ENCODE measurements around the gene DGUOK.
"Not testable (repeated sequence)": the region's sequence is repeated elsewhere in the genome, so short reads cannot be mapped to it uniquely, and the experiment has no call there.

DNA sequence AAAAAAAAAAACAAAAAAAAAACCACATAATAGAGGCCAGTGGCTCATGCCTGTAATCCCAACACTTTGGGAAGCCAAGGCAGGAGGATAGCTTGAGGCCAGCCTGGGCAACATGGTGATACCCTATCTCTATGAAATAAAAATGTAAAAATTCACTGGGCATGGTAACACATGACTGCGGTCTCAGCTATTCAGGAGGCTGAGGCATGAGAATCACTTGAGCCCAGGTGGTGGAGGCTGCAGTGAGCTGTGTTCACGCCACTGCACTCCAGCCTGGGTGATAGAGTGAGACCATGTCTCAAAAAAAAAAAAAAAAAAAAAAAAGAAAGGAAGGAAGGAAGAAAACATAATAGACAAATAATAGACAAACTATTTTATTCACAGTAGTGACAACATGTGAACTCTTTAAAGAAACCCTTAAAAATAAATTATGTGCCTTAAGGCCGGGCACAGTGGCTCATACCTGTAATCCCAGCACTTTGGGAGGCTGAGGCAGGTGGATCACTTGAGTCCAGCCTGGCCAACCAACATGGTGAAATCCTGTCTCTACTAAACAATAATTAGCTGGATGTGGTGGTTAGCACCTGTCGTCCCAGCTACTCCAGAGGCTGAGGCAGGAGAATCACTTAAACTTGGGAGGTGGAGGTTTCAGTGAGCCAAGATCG is 22.6 kb upstream of the DGUOK start:
- TF ChIP-seq, protein P1, sequence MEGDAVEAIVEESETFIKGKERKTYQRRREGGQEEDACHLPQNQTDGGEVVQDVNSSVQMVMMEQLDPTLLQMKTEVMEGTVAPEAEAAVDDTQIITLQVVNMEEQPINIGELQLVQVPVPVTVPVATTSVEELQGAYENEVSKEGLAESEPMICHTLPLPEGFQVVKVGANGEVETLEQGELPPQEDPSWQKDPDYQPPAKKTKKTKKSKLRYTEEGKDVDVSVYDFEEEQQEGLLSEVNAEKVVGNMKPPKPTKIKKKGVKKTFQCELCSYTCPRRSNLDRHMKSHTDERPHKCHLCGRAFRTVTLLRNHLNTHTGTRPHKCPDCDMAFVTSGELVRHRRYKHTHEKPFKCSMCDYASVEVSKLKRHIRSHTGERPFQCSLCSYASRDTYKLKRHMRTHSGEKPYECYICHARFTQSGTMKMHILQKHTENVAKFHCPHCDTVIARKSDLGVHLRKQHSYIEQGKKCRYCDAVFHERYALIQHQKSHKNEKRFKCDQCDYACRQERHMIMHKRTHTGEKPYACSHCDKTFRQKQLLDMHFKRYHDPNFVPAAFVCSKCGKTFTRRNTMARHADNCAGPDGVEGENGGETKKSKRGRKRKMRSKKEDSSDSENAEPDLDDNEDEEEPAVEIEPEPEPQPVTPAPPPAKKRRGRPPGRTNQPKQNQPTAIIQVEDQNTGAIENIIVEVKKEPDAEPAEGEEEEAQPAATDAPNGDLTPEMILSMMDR (IDR thresholded peaks at IDR 0.05 in 2 of 3, conservative IDR thresholded peaks at IDR 0.05 in 1 of 3; ENCODE audit: borderline replicate concordance in 1 of 3, insufficient read depth in 1 of 3, low read depth in 2 of 3, low read length in 2 of 3): not testable (repeated sequence)
- not testable (repeated sequence) for TF ChIP-seq POLR2A (IDR thresholded peaks at IDR 0.05; ENCODE audit: borderline replicate concordance, extremely low read depth, insufficient read depth, insufficient read length); SP1 (IDR thresholded peaks at IDR 0.05; ENCODE audit: low read depth); YY1 (IDR thresholded peaks at IDR 0.05; ENCODE audit: extremely low read depth, insufficient replicate concordance, low read depth, low read length); SRF (IDR thresholded peaks at IDR 0.05; ENCODE audit: low read depth); ZNF274 (IDR thresholded peaks at IDR 0.05; ENCODE audit: low read depth, low read length); POLR2AphosphoS5 (IDR thresholded peaks at IDR 0.05; ENCODE audit: low read depth, low read length); RAD21 (IDR thresholded peaks at IDR 0.05; ENCODE audit: low read depth); ZFX (IDR thresholded peaks at IDR 0.05)

All from HCT116 (cell line).